NCI-H524 treated with DMSO at 0.1 percent for 48 hours (cell line): ENCODE data around the gene SYCE3.

Source experiments
- DNase-seq: peaks from one replicate; lab custom pipeline; 2025; lab: John Stamatoyannopoulos, UW

The SYCE3 gene

GRCh38 chr22:50600538-50600937, 37.8 kb upstream of the SYCE3 start, which contains the start of gene MAPK8IP2:
MAPK8IP2 (plus strand) TSS chr22:50600793; CDS start chr22:50600819, 26 bp downstream.
- no peak for DNase-seq

GRCh38 chr22:50599816-50600455, 37.2 kb upstream of the SYCE3 start:
- DNase-seq, result no peak

- DNase-seq, result no peak
These were observed 34.4 kb upstream of the SYCE3 start for GRCh38 chr22:50597097-50597496.

GRCh38 chr22:50595189-50595588, 32.5 kb upstream of the SYCE3 start:
- DNase-seq, result no peak

- DNase-seq, result no peak
These were observed 24.7 kb upstream of the SYCE3 start for GRCh38 chr22:50587407-50587806.

- DNase-seq, result no peak
These were observed 23.7 kb upstream of the SYCE3 start for GRCh38 chr22:50586416-50586815.

GRCh38 chr22:50585781-50586180, 23.1 kb upstream of the SYCE3 start:
- no peak for DNase-seq

GRCh38 chr22:50585238-50585637, 22.5 kb upstream of the SYCE3 start:
- no peak for DNase-seq

- no peak for DNase-seq
These were observed 21.7 kb upstream of the SYCE3 start for GRCh38 chr22:50584106-50585096.

- DNase-seq, result no peak
These were observed 20.7 kb upstream of the SYCE3 start for GRCh38 chr22:50583294-50583861.

GRCh38 chr22:50582493-50583293, 20.0 kb upstream of the SYCE3 start, which contains the start of gene CHKB:
CHKB (minus strand) TSS chr22:50582849; CDS start chr22:50582781, 68 bp downstream.
- peak; percentile 89 for DNase-seq

GRCh38 chr22:50581950-50582492, 19.3 kb upstream of the SYCE3 start:
- no peak for DNase-seq

GRCh38 chr22:50581031-50581949, 18.6 kb upstream of the SYCE3 start:
- DNase-seq, result no peak

GRCh38 chr22:50579752-50580151, 17.0 kb upstream of the SYCE3 start:
- no peak for DNase-seq

- DNase-seq, result no peak
These were observed 16.1 kb upstream of the SYCE3 start for GRCh38 chr22:50578776-50579310.

GRCh38 chr22:50577987-50578775, 15.5 kb upstream of the SYCE3 start, which contains the start of gene CPT1B:
CPT1B (minus strand) TSS chr22:50578427; CDS start chr22:50577915, 512 bp downstream.
- no peak for DNase-seq

- DNase-seq, result no peak
These were observed 14.9 kb upstream of the SYCE3 start for GRCh38 chr22:50577697-50577986.

GRCh38 chr22:50576806-50577696, 14.3 kb upstream of the SYCE3 start:
- no peak for DNase-seq
